Ammon's horn (tissue), 1 donor: ENCODE data around the gene TBC1D5.

Experiments
- DNase-seq: peaks from one replicate; pipeline ENCODE4 v3.0.0-alpha.2; 2016; ENCODE audit warnings: low spot score

TBC1D5 gene

GRCh38 chr3:17589888-17590287, 152.5 kb downstream of the TBC1D5 start:
- no peak for DNase-seq

GRCh38 chr3:17588422-17588821, 154.0 kb downstream of the TBC1D5 start:
- no peak for DNase-seq

- no peak for DNase-seq
These were observed 156.8 kb downstream of the TBC1D5 start for GRCh38 chr3:17585394-17586325.

- no peak for DNase-seq
These were observed 158.4 kb downstream of the TBC1D5 start for GRCh38 chr3:17584066-17584465.

- no peak for DNase-seq
These were observed 158.9 kb downstream of the TBC1D5 start for GRCh38 chr3:17583530-17583929.

- DNase-seq = no peak
These were observed 160.9 kb downstream of the TBC1D5 start for GRCh38 chr3:17581421-17582080.

GRCh38 chr3:17580901-17581300, 161.5 kb downstream of the TBC1D5 start:
- no peak for DNase-seq

- DNase-seq = no peak
These were observed 163.0 kb downstream of the TBC1D5 start for GRCh38 chr3:17579289-17580031.

- DNase-seq = no peak
These were observed 164.5 kb downstream of the TBC1D5 start for GRCh38 chr3:17577796-17578520.

GRCh38 chr3:17573396-17573795, 169.0 kb downstream of the TBC1D5 start:
- no peak for DNase-seq

- no peak for DNase-seq
These were observed 170.7 kb downstream of the TBC1D5 start for GRCh38 chr3:17571686-17572085.

GRCh38 chr3:17562845-17563244, 179.6 kb downstream of the TBC1D5 start:
- DNase-seq = no peak

GRCh38 chr3:17558565-17558964, 183.9 kb downstream of the TBC1D5 start:
- DNase-seq = no peak

GRCh38 chr3:17557749-17558463, 184.5 kb downstream of the TBC1D5 start:
- no peak for DNase-seq

GRCh38 chr3:17555525-17555924, 186.9 kb downstream of the TBC1D5 start:
- no peak for DNase-seq

- no peak for DNase-seq
These were observed 188.4 kb downstream of the TBC1D5 start for GRCh38 chr3:17554078-17554477.

GRCh38 chr3:17553080-17553479, 189.4 kb downstream of the TBC1D5 start:
- no peak for DNase-seq

- DNase-seq = no peak
These were observed 190.1 kb downstream of the TBC1D5 start for GRCh38 chr3:17552351-17552750.

GRCh38 chr3:17551895-17552294, 190.5 kb downstream of the TBC1D5 start:
- DNase-seq = no peak

GRCh38 chr3:17551333-17551732, 191.1 kb downstream of the TBC1D5 start:
- no peak for DNase-seq

GRCh38 chr3:17550624-17551023, 191.8 kb downstream of the TBC1D5 start:
- DNase-seq = no peak
